Raji (cell line): Measurements from ENCODE around the gene RBMS1.

Source experiments
- POLR2A ChIP-seq: IDR thresholded peaks from 2 replicates; pipeline ENCODE4 v1.6.1; 2011; ENCODE audit warnings: low read depth, low read length, control low read depth; ENCODE audit not compliant: insufficient read depth

Gene RBMS1

DNA sequence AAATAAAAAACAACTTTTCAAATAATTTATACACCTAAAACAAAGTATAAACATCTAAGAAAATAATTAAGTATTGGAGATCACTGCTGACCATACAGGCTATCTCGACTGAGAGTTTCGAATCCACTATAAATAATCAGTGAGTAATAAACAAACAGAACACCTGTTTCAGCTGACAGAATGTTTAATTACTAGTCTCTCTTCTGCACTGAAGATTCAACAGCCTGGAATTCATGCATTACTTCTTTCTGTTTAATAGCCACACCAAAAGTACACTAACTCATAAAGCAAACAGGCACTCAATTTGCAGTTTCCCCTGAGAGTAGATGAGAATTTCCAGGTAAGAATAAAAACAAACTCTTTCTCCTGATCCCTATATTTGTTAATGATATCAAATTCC, 138.5 kb downstream of the RBMS1 start:
- no peak for TF ChIP-seq POLR2A

DNA sequence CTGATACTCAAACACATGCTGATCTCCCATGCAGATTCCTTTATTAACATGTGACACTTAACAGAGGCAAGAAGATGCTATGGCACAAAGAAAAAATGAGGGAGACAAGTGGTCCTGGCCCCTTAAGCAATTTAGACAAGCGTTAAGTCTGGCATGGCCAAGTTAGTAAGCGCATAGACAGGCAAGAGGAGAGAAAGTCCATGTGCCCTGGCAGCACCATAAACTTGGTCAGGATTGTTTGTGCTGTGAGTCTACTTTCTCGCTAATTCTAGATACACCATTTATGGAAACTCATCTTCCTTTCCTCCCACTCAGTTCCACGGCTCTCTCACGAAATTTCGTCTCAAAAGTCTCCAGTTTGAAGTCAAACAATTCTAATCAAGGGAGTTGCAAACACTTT, 138.9 kb downstream of the RBMS1 start:
- TF ChIP-seq POLR2A, result no peak

DNA sequence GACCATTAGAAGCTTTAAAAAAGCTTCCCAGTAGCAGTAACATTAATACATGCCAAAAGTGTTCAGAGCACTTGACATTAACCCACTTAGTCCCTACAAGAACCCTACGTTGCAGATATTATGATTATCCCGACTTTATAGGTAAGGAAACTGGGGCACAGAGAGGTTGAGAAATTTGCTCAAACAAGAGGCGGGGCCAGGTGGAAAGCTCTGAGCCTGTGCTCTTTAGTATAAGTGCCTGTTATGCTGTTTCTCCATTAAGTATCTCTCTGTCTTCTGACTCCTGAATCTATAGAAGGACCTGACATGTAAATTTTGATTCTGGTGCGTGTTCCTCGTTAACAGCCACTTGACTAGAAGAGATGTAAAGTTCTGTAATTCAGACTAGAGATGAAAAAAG, 139.8 kb downstream of the RBMS1 start:
- no peak for TF ChIP-seq POLR2A

DNA sequence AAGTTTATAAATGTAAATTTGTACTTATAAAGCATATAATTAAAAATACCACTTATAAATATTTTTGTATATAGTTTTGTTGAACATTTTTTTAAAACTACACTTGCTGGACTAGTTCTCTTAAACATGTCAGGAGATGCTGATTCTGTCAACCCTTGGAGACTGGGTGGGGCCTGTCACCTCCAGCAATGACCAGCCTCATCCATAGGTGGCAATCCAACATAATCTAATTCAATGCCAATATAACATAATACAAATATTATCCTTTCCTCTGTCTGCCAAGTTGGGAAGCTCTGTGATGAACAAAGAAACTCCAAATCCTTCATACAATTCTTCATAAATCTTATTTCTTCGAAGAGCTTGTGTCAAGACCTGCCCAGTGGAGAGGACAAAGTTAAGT, 140.4 kb downstream of the RBMS1 start:
- no peak for TF ChIP-seq POLR2A

DNA sequence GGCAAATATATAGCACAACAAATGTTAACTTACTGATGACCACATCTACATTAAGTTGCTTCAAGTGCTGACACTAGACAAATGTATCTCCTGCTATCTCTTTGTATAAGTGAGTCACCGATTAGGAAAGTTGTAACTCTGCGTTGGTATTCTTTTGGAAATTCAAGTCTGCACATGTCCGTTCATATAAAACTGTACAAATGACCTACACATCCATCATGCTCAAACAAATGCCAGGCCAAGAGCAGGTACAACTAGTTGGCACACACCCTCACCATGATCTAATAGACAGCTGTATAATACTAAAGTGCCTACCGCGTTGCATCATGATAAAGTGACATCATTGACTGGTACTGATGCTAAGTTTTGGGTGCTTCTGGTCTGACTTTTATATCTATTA, 141.1 kb downstream of the RBMS1 start:
- no peak for TF ChIP-seq POLR2A

DNA sequence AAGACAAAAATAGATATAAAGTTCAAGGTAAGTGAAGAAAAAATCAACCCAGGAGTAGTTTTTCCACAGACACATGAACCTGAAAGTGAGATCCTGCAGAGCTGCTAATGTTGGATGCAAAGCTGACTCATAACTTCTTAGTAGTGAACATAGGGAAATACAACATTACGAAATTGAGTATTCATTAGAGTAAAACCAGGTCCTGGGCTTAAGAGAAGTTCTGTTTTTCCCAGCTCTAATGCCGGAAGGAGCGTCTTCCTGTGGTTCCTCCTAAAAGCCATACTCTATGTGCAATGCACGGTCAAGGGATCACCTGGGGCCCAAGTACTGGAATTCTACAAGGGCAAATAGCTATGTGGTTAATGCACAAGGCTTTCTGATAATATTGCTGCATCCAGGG, 141.7 kb downstream of the RBMS1 start:
- no peak for TF ChIP-seq POLR2A

DNA sequence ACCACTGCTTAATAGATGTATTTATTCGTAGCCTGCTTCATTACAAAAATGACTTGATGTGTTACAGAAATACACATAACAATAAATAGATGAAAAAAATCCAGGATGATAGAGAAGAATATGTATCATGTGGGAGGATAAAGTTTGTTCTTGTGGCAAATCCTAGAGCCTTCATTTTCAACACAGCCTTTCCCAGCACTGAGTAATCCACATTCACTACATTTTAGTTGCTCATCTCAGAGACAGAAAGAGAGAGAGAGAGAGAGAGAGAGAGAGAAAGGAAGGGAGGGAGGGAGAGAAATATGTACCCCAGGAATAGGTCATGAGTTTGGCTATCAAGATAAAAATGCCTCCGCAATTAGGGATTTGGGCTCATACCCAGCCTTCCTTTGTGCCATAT, 144.3 kb downstream of the RBMS1 start:
- TF ChIP-seq POLR2A, result no peak

DNA sequence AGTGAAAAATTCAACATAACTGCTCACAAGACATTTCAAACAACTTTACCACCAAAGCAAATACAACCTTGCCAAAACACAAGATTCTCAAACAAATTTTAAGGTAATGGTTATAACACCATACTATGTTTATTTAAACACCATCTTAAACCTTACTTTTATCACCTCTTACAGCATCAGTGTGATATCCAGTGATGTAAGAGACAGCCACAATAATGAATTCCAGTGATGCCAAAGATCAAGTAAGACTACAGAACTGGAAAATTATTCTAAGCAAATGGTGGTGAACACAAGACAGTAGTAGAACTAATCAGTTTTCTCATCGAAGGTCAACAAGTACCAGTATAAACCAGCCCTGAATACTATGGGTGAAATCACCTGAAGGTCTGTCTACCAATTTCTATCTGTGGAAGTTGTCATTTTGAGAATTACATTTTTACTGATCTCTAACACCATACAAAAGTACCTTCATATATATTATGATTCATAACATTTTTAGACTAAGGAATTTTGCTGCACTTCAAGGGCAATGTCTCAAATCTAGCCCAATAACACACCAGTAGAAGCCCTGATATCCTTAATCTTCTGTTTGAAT, 146.2 kb downstream of the RBMS1 start:
- TF ChIP-seq POLR2A, result no peak

DNA sequence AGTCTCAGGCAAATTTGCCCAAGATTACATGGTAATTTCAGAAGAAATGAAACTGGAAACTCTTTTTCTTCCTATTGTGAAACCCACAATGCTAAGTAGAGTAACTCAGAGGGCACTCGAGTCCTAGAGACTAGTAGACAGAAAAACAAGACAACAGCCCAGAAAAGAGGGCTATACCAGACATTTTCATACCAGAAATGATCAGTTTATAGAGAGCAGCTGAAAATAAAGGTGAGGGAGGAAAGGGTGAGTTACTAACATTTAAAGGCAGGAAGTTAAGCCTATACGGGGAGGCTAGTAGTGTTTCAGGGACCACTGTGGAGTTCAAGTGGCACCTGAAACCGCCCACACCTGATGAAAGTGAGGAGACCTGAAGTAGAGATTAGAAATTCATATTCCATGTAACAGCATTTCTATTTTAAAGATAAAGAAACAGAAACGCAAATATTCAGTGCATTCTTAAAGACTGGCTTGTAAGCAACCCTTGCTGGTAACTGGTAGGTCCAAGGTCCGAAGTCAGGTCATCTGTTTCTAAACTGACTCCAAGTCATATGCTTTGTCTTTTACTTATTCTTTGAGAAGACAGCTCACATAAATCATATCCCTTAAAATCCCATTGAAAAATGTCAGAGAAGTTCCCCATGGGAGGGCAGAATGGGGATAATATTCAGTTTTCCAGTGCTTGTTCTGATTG, 148.4 kb downstream of the RBMS1 start:
- no peak for TF ChIP-seq POLR2A

DNA sequence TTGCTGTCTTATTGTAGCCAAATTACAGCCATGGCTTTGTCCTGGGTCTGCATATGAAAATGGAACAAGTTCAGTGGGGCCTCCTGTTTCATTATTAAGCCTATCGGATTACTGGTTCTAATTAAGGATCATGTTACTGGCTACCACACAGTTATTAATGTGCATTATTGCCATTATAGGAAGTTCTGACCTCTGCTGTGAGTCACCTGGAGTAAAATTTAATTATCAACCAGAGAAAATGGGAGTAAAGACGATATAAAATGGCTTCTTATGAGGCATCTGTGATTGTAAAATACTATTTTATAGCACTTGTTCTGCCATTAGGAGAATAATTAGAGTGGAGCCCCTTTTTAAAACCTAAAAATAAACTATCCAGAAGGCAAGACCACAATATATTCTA, 150.2 kb downstream of the RBMS1 start:
- no peak for TF ChIP-seq POLR2A

DNA sequence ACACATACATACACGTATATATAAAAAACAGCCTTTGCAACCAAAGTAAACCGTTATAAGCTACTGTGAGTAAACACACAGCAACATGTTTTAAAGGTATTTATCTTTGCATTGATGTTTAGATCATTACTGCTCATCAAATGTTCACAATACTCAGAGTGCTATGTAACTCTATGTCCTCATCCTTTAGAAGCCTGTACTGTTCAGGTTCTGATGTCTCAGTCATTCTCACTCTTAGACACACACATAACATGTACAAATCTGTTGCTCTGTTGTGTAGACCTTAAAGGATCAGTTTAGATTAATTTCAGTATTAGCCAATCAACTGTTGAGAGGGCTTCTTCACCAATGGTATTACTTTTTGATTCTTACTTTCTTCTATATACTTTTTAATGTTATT, 153.9 kb downstream of the RBMS1 start:
- TF ChIP-seq POLR2A, result no peak

DNA sequence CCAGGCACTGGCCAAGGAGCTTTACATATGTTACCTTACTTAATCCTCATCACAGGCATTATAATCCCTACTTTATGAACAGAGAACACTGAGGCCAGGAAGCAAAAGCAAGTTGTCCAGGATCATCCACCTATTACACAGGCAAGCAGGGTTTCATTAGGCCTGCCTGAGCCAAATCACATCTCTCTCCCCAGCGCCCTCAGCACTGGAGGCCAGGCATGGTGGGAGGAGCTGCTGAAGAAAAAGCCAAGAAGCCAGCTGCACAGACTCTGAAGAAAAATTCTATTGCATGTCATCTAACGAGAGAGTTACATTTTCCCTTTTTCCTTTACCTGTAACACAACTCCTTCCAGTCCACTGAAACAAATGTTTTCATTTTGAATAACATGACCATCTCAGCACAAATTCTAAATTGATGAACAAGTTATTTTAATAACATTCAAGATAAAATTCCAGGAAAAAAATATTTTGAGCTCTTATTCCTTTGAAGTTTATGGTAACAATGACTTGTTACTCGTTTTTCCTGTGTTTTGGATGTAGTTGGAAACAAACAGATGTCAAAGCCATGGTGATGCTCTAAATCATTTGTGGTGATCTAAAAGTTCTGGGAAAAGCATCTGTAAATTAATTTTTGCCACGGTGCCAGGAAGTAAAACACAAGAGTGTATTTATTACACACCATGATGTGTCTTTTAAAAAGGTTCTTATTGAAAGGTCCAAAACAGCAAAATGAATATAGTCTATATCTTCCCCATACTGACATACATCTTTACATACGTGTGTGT, 154.5 kb downstream of the RBMS1 start:
- no peak for TF ChIP-seq POLR2A

DNA sequence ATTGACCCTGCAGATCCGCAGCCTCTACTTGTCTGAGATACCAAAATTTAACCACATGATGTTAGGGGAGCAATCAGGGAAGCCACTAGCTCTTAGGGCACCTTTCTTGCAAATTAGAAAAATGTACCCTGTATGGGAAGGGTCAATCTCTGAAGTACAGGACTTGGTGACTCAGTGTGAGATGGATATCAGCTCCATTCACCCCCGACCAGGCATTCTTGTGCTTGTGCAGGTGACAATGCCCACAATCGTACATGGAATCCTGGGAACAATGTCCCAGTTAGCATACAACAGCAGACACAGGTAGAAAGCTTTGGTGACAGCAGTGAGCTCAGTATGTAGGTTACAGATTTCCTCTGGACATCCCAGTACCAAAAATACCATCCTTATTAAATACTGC, 155.9 kb downstream of the RBMS1 start:
- no peak for TF ChIP-seq POLR2A

DNA sequence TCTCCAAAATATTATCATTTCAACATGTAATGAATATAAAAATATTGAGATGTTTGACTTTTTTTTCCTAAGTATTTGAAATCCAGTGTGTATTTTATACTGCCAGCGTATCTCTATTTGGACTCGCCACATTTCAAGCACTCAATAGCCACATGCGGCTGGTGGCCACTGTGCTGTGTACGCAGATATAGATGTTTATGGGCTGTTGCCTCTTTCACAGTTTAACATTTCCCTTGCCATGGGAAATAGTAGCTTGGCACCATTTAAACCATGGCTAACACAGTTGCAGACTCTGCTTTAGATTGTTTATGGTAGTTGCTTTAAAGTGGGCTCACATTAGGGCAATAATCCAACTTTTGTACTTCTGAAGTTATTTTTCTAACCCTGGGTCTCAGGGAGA, 157.0 kb downstream of the RBMS1 start:
- TF ChIP-seq POLR2A, result no peak

DNA sequence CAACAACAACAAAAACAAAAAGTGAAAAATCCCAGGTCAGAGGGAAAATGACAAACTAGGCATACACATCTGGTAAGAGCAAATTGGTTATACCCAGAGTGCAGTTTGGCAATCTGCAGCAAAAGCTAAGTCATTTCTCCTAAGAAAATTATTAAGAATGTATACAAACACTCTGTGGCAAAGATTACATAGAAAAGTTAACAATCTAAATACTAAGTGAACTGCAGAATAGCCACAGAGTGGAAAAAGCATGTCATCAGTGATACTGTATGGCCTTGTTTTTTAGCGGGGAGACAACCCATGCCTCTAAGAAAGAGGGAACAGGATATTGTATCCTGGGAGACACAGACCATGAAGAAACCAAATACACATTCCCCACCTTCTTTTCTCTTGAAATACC, 157.5 kb downstream of the RBMS1 start:
- no peak for TF ChIP-seq POLR2A

DNA sequence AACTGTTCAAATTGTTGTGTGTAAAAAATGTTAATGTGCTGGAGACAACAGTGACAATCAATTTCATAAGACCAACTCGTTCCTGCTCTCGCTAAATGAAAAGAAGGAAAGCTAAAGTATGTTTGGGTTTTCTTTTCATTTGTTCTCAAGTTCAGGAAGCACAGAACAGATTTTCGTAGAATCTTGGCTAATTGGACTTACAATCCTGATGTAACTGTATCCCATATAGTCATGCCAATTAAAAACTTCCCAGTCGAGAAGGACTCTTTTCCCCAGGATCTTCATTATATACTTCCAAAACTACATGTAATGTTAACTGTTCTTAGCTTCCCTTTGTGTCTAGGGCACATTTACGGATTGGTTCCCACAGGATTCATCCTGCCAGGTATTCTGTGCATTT, 158.2 kb downstream of the RBMS1 start:
- TF ChIP-seq POLR2A, result no peak
